AG09319 (cell line): ENCODE results near the gene SRRM3.

Experiments used
- DNase-seq: peaks from one replicate; pipeline ENCODE4 v3.0.0-alpha.2; 2010; ENCODE audit warnings: low read depth; ENCODE audit errors: extremely low read depth
- TF ChIP-seq, protein P1 (sequence below): IDR thresholded peaks from 2 replicates; pipeline ENCODE4 v1.5.1; 2011; ENCODE audit warnings: low read depth, mild to moderate bottlenecking, inconsistent platforms, low read length, moderate library complexity

Gene SRRM3

DNA sequence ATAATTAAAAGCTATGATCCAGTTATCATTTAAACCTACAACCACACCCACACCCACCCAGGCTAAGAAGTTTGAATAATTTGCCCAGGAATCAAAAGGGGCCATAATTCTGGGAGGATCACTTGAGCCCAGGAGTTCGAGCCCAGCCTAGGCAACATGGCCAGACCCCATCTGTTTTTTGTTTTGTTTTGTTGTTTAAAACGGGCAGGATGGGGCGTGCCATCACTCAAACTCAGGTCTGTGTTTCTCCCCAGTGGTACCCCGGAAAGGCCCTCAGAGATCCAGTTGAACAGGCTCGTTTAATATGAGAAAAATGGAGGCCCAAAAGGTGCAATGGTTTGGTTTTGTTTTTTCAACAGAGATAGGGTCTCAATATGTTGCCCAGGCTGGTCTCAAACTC lies 124.1 kb downstream of the SRRM3 start:
- TF ChIP-seq, protein P1, sequence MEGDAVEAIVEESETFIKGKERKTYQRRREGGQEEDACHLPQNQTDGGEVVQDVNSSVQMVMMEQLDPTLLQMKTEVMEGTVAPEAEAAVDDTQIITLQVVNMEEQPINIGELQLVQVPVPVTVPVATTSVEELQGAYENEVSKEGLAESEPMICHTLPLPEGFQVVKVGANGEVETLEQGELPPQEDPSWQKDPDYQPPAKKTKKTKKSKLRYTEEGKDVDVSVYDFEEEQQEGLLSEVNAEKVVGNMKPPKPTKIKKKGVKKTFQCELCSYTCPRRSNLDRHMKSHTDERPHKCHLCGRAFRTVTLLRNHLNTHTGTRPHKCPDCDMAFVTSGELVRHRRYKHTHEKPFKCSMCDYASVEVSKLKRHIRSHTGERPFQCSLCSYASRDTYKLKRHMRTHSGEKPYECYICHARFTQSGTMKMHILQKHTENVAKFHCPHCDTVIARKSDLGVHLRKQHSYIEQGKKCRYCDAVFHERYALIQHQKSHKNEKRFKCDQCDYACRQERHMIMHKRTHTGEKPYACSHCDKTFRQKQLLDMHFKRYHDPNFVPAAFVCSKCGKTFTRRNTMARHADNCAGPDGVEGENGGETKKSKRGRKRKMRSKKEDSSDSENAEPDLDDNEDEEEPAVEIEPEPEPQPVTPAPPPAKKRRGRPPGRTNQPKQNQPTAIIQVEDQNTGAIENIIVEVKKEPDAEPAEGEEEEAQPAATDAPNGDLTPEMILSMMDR = no peak
- no peak for DNase-seq

DNA sequence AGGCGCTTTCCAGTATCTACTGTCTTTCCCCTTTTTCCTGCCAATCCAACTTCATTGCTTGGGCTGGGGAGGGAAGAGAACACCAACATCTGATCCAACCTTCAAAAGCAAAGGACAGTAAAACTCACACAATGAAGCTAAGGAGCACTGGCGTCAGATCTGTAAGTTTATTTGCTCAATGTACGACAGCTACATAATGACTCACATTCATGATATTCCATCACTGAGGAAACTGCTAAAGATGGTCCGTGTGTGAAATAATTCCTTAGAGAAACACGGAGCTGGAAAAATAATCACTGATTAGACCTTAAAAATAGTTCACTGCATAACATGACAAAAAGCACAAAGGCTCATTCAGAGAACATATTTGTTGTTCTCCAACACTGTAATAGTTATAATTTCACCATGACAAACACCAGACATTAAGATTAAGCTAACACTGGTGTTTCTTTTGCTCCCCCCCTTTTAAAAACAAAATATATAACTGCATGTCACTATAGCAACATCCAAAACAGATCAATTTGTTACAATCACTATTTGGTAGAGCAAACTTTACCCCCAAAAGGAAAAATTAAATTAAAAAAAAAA lies 125.0 kb downstream of the SRRM3 start:
- no peak for DNase-seq
- TF ChIP-seq, protein P1 = no peak

DNA sequence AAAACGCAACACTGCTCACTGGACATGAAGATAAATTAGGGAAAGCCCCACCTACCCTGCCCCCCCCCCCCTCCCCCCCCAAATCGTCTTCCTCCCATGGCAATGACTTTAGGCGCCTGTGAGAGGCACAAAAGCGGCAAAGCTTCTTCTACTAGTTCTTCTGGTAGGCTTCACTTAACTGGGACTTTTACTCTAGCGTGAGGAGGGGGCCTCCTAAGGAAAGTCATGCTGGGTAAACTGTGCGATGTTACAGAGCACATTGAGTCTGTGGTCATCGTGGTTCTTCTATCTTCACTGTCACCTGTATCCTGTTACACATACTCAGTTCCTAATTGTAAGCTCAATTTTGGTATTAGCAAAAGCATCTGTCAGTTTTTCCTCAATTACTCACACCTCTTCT lies 125.9 kb downstream of the SRRM3 start:
- DNase-seq = no peak
- TF ChIP-seq, protein P1 = no peak

DNA sequence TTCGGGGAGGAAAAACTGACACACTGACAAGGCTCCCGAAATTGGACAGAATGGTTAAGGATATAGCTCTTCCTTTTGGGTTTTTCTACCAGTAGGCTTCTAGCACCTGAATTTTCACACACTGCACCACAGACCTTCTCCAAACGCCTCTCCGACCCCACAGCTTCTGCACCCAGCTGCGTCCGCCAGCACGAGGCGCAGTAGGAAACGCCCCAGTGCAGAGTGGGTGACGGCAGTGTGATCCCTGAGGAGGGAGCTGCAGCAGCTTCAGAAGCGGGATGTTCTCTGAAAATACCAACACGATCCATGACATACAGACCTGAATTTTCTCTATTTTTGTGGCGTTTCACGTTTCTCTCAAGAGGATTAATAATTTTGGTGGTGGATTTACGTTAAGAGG lies 126.7 kb downstream of the SRRM3 start:
- TF ChIP-seq, protein P1 = no peak
- no peak for DNase-seq

DNA sequence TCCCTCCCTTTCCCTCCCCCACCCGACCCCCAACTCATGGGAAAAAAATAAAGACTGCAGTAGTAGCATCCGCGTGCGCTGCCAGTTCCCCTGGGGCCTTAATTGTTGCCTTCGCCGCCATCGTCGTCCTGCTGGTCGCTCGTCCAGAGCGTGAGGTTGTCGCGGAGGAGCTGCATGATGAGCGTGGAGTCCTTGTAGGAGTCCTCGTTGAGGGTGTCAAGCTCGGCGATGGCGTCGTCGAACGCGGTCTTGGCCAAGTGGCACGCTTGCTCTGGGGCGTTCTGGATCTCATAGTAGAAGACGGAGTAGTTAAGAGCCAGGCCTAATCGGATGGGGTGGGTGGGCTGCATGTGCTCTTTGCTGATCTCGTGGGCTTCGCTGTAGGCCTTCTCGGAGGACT lies 127.8 kb downstream of the SRRM3 start:
- TF ChIP-seq, protein P1 = no peak
- no peak for DNase-seq

DNA sequence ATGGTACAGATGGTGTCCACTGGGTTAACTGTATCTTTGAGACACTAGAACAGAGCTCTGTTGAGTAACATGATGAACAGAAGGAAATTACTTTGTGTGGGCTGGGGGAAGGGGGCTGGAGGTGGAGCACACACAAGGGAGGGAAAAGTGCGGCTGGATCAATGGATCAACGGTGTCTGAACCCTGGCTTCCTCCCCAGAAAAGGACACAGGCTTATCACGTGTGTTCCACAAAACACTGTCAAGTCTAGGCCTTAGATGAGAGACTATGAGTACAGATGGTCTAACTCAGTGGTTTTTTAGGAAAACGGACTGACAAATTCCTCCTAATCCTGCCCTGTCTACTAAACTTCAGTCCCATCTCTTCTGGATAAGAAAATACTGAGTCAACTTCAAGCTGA lies 128.6 kb downstream of the SRRM3 start:
- no peak for DNase-seq
- TF ChIP-seq, protein P1 = no peak

DNA sequence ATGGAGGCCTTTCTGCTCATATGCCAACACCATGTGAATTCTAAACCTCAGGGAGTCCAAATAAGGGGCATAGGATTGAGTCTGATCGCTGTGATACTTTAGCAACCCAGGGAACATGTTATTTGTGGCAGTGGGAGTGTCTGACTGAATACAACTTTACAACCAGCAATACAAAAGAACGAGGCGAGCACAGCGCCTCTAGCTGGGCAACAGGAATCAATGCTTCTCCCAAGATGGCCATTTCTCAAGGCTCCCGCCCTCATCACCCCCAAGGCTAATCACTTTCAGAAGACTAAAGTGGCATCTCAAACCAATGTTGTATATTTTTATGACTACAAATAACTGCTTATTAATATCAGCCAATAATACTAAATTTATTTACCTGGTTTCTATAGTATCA lies 129.0 kb downstream of the SRRM3 start:
- DNase-seq = no peak
- TF ChIP-seq, protein P1 = no peak
